Esophagus squamous epithelium (tissue), 5 donors: ENCODE data around the gene VAV3. TPM values are rescaled to one million over a fixed set of nuclear protein-coding genes. Genes with fewer than 3 reads are reported as not detected.

Experiments
- DNase-seq: peaks from one replicate; lab custom pipeline; 2025; lab: John Stamatoyannopoulos, UW
- H3K27ac ChIP-seq, 4 donors: fragments of 200-600 bp; sonication (generic); one replicate each; pipeline ENCODE4 v1.5.1; 2016 to 2019; ENCODE audit warnings: mild to moderate bottlenecking in 1 of 4
- H3K27me3 ChIP-seq, 4 donors: fragments of 200-600 bp; sonication (generic); 1 replicate in 3 of 4; 2 replicates in 1 of 4; pipeline versions ENCODE4 v1.5.1 to v1.6.0; 2017 to 2021; ENCODE audit warnings: antibody characterized with exemption in 1 of 4
- H3K36me3 ChIP-seq, 3 donors: fragments of 200-600 bp; sonication (generic); one replicate each; pipeline ENCODE4 v1.5.1; 2016 to 2019
- H3K4me1 ChIP-seq, 3 donors: fragments of 200-600 bp; sonication (generic); one replicate each; pipeline ENCODE4 v1.5.1; 2017 to 2019
- H3K4me3 ChIP-seq, 4 donors: fragments of 200-600 bp; sonication (generic); 1 replicate in 3 of 4; 2 replicates in 1 of 4; pipeline ENCODE4 v1.5.1; 2016 to 2019; ENCODE audit warnings: mild to moderate bottlenecking in 2 of 4, moderate library complexity in 1 of 4
- H3K9me3 ChIP-seq, 3 donors: fragments of 200-600 bp; sonication (generic); one replicate each; pipeline ENCODE4 v1.5.1; 2016 to 2019
- POLR2A ChIP-seq, 4 donors: fragments of 450-650 bp; IDR thresholded peaks; one replicate each; pipeline ENCODE4 v1.6.1; 2017; ENCODE audit warnings: antibody characterized with exemption in 4 of 4, mild to moderate bottlenecking in 4 of 4, moderate library complexity in 3 of 4
- WGBS, 2 donors: methylation state at CpG; one replicate each; pipeline ENCODE4 v1.1.5; 2018; 5-methylcytosine and 5-hydroxymethylcytosine counted together
- intact Hi-C: fragments of 100-400 bp; cut with DNase I; formaldehyde crosslinking; loops from one replicate; pipeline ENCODE4 v1.15.0; 2022
- total RNA-seq, 4 donors: library from RNA; depleted of rRNA; stranded (reverse); fragments of >200 nt; gene quantifications; one replicate each; pipeline ENCODE4 v1.1.0, GENCODE V29; 2016
- TF ChIP-seq, protein P1 (sequence below), 6 experiments: fragments of 450-650 bp in 4 of 6; fragments of 200-600 bp in 2 of 6; sonication (generic) in 2 of 6; IDR thresholded peaks; one replicate each; pipeline ENCODE4 v1.5.1; 2016 to 2019; ENCODE audit warnings: antibody characterized with exemption in 6 of 6, mild to moderate bottlenecking in 4 of 6, moderate library complexity in 4 of 6
- donor health status: DM: yes; HTN: yes; CAD: no.

VAV3 gene
- total RNA-seq, 4 donors from 2014 or later = 43.4 to 126 (median 76.9) TPM

DNA sequence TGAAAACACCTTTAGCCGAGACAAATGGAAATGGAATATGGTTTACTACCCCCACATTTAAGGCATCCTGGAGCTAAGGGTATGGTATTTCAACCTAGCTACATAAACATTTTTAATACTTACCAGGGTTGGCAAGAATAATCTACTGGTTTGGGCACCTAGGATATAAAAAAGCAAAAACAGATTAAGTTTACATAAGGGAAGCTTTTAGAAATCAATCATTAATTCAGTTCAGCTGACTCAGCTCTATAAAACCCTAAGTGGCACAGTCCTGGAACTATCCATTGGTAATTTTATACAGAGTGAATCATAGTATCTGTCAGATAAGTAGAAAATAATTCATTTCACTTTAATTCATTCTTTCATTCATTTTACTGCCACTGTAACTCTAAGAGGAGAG is 355.2 kb downstream of the VAV3 start:
- intact Hi-C loops = no loop called here

DNA sequence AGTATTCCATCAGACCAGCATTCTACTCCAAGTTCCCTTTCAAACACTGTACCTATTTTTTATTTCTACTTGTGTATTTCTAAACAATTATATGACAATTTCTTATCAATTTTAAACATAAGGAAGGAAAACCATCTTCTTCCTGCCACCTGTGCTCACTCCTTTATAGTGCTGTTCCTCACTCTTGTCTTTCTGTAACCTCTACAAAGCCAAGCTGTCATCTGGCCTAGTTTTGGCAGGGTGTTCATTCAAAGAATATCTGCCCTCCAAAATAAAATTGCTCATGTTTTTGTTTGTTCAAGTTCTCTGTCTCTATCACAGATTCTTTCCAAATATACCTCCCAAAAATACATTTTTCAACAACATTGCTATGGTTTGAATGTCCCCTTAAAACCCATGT is 360.2 kb downstream of the VAV3 start:
- no peak for TF ChIP-seq POLR2A (IDR thresholded peaks at IDR 0.05)
- TF ChIP-seq, protein P1, sequence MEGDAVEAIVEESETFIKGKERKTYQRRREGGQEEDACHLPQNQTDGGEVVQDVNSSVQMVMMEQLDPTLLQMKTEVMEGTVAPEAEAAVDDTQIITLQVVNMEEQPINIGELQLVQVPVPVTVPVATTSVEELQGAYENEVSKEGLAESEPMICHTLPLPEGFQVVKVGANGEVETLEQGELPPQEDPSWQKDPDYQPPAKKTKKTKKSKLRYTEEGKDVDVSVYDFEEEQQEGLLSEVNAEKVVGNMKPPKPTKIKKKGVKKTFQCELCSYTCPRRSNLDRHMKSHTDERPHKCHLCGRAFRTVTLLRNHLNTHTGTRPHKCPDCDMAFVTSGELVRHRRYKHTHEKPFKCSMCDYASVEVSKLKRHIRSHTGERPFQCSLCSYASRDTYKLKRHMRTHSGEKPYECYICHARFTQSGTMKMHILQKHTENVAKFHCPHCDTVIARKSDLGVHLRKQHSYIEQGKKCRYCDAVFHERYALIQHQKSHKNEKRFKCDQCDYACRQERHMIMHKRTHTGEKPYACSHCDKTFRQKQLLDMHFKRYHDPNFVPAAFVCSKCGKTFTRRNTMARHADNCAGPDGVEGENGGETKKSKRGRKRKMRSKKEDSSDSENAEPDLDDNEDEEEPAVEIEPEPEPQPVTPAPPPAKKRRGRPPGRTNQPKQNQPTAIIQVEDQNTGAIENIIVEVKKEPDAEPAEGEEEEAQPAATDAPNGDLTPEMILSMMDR (IDR thresholded peaks at IDR 0.05) = no peak
- intact Hi-C loops = no loop called here

More for the DNA sequence above, 355.2 kb downstream of the VAV3 start:
- Histone ChIP-seq H3K4me3 (no peak overlapping the region), H3K36me3 (peaks cover 0 to 59% (median 0%) of the 10 kb centered on the region in 3 donors), H3K27me3 (no peaks in the 10 kb centered on the region), H3K27ac (no peak overlapping the region), H3K4me1 (no peaks in the 10 kb centered on the region), H3K9me3 (no peaks in the 10 kb centered on the region)
- no peak for DNase-seq
- no peak for TF ChIP-seq POLR2A (IDR thresholded peaks at IDR 0.05)
- TF ChIP-seq, protein P1 (IDR thresholded peaks at IDR 0.05) = no peak
- WGBS, 2 donors = 81 to 87% methylated on average over 1 of the region's 1 CpG

DNA sequence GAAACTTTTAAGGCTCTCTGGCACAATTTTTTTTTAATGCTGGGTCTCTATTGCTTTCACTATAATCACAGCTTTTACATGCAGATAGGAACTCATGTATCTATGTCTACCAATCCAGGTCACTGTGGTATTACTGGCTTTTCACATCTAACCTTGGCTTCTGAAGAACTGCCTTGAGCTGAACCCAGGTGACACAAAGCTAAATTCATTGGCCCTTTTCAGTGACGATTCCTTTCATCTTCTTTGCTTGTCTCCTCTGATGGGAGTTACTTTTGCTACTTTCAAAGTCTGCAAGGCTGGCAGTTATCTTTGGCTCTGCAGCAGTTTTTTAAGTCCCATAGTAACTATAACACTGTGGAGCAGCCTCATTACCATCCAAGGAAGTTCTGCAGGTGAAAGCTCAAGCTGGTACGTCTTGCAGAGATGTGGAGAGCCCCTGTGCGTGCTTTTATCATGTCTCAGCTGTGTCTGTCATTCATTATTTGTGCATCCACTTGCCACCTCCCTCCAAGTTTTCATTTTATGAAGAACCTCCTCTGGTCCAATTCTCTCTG is 364.3 kb downstream of the VAV3 start:
- no peaks in the 10 kb centered on the region for H3K9me3 ChIP-seq
- H3K27me3 ChIP-seq = no peaks in the 10 kb centered on the region
- H3K4me1 ChIP-seq = peaks cover 0 to 8% (median 0%) of the 10 kb centered on the region in 3 donors
- H3K27ac ChIP-seq = no peak overlapping the region
- 54 to 78% methylated on average over 3 of the region's 3 CpGs for WGBS, 2 donors
- TF ChIP-seq, protein P1 (IDR thresholded peaks at IDR 0.05) = no peak
- TF ChIP-seq POLR2A (IDR thresholded peaks at IDR 0.05) = no peak
- intact Hi-C loops = no loop called here
- peaks cover 0 to 70% (median 0%) of the 10 kb centered on the region in 3 donors for H3K36me3 ChIP-seq
- H3K4me3 ChIP-seq = no peak overlapping the region
- DNase-seq = no peak

More for the DNA sequence above, 360.2 kb downstream of the VAV3 start:
- Histone ChIP-seq H3K4me3 (no peak overlapping the region), H3K36me3 (peaks cover 0 to 53% (median 0%) of the 10 kb centered on the region in 3 donors), H3K4me1 (no peaks in the 10 kb centered on the region), H3K9me3 (no peaks in the 10 kb centered on the region), H3K27me3 (no peaks in the 10 kb centered on the region), H3K27ac (no peak overlapping the region)
- DNase-seq = no peak

DNA sequence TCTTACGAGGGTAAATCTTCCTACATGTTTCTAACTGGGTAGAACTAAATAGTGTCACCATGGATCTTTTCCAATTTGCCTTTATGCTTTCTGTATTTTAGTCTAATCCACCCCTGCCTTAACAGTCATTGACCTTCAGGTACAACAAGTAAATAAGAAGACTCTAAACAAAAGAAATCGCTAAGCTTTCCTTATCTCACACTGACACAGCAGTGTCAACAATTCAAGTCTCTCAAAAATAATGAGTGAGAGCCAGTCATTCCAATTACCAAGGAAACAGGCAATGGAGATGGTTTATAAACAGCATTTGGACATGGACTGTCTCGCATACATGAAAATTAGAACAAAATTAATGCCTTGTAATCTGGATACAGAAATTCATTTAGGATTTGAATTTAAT is 365.8 kb downstream of the VAV3 start:
- H3K36me3 ChIP-seq = peaks cover 0 to 71% (median 0%) of the 10 kb centered on the region in 3 donors
- no peak overlapping the region for H3K27ac ChIP-seq
- TF ChIP-seq, protein P1 (IDR thresholded peaks at IDR 0.05) = no peak
- TF ChIP-seq POLR2A (IDR thresholded peaks at IDR 0.05) = no peak
- no peaks in the 10 kb centered on the region for H3K9me3 ChIP-seq
- no peak for DNase-seq
- no peaks in the 10 kb centered on the region for H3K27me3 ChIP-seq
- 69 to 75% methylated on average over 3 of the region's 3 CpGs for WGBS, 2 donors
- no peak overlapping the region for H3K4me3 ChIP-seq
- peaks cover 0 to 20% (median under 1%) of the 10 kb centered on the region in 3 donors for H3K4me1 ChIP-seq
- intact Hi-C loops = no loop called here

DNA sequence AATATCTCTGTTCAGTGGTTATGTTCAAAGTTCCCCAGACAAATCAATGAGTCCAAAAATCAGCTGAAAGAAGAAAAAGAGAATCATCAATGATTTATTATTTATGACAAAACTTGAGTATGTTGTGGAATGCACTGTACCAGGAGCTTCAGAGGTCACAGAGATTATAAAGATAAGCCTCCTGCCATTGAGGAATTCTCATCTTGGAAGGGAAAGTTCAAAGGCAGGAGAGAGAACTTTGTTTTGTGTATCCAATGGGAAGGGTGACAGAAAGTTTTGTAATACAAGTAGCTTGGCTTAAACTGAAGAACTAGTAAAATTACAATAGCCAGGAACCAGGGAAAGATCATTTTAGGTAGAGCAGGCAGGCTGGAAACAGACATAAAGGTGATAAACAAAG is 367.7 kb downstream of the VAV3 start:
- Histone ChIP-seq H3K4me1 (peaks cover 0 to 35% (median 3%) of the 10 kb centered on the region in 3 donors), H3K27ac (no peak overlapping the region), H3K9me3 (no peaks in the 10 kb centered on the region), H3K36me3 (peaks cover 0 to 72% (median 0%) of the 10 kb centered on the region in 3 donors), H3K4me3 (no peak overlapping the region), H3K27me3 (no peaks in the 10 kb centered on the region)
- TF ChIP-seq, protein P1 (IDR thresholded peaks at IDR 0.05) = no peak
- DNase-seq = no peak
- intact Hi-C loops = no loop called here
